Inflammatory macrophage (primary cell): Measurements from ENCODE around the gene KIAA1328.
"Not testable (repeated sequence)": the region's sequence is repeated elsewhere in the genome, so short reads cannot be mapped to it uniquely, and the experiment has no call there.

Source experiments
- DNase-seq, 2 donors: peaks; one replicate each; pipeline ENCODE4 v3.0.0-alpha.2; 2020 to 2022

The KIAA1328 gene

GRCh38 chr18:37160038-37160820 is 331.3 kb downstream of the KIAA1328 start:
- no peak for DNase-seq

DNA sequence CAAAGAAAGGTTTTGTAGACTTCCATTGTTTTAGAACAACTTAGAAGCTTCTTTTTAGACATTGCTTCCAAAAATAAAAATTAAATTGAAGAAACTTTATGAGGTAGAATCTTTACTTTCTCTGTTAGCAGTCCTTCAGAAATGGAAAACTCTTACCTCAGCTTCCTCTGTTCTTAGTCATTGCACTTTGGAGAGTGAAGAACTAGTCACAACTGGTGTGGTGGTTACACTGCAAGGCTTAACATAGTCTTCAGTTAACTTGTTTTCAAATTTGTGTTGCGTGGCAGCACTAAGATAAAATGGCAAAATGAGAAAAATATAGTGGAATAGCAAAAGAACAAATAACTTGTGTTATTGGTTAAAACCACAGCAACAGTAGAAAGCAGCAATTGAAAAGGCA is 332.6 kb downstream of the KIAA1328 start:
- DNase-seq: no peak

GRCh38 chr18:37162551-37162950 is 333.6 kb downstream of the KIAA1328 start:
- no peak for DNase-seq

DNA sequence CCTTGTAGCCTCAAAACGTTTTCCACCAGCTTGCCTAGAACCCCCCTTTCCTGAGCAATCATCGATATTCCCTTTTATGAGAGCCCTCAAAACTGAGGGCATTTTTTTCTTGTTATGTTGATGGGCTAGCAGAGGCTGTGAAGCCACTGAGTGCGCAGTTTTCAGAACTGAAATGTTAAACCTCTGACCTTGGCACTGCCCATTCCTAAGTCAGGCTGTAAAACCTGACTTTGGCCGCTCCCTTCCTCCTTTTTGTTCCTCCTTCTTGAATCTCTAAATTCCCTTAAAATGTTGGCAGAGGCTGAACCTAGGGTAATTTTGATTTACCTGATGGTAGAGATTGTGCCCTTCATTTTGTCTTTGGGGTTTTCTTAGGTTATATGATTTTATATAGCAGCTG is 334.2 kb downstream of the KIAA1328 start:
- no peak for DNase-seq

- DNase-seq: no peak
Observed at GRCh38 chr18:37166491-37166890, 337.6 kb downstream of the KIAA1328 start.

DNA sequence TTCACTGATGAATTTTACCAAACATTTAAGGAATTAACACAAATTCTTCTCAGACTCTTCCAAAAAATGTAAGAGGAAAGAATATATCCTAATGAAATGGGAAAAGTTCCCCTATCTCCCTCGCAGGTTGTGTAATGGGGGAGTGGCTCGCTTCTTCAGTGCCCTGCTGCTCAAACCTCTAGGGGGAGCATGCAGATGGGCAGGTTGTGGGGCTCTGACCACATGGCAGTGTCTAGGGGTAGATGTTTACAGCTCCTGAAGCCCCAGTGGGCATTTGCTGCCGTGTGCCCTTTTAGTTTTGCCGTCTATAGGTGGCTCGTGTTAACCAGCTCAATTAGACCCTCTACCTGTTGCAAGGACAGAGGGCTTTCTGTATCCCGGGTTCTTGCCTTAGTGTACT is 338.0 kb downstream of the KIAA1328 start:
- DNase-seq: not testable (repeated sequence)

GRCh38 chr18:37170984-37171383 is 342.1 kb downstream of the KIAA1328 start:
- DNase-seq: no peak

GRCh38 chr18:37173384-37173783 is 344.5 kb downstream of the KIAA1328 start:
- no peak for DNase-seq

DNA sequence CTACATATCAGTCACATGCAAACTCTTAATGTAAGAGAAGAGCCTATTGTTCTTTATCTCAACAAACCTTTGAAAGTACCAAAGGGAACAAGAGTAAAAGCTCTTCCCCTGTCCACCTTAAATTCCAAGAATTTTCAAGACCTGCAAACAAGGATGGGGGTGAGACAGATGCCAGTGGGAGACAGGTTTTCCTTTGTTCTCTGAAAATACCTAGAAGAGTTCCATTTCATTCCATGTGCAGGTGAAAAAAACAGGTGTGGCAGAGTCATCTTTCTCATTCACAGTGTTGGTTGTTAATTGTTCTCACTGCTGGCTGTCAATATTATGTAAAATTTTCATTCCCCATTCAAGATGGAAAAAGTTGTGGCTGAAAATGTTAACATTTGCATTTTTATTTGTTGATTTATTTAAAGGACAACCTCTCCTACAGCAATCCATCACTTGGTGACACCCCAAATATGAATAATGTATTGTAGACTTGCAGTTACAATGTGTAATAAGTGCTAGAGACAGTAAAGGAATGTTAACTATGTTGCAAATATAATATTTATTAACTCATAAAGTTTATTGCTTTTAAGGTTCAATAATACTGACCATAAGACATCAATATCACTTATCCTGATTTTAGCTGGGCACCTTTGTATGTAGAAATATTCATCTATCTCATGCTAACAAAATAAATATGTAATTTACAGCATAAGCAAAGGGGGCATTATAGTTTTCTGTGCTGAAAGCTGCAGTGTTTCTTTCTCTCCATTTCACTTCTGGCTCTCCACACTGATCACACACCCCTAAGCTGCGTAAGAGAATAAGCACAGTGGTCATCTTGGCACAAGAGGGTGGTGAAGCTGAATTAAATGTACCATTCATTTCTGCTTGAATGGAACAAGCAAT is 347.0 kb downstream of the KIAA1328 start:
- DNase-seq: no peak

DNA sequence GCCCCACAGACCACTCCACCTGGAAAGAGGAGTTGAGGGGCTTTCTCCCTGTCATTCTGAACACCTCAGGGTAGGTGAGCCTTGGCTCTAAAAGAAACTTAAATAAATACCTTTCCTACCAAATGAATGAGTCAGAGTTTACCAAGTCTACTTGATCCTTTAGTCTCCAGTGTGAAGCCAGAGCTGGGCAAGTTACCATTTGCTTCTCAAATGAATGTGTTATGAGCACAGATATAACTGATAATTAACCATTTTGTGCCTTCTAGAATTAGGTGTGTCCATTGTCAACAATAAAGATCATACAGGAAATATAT is 347.7 kb downstream of the KIAA1328 start:
- DNase-seq: no peak

DNA sequence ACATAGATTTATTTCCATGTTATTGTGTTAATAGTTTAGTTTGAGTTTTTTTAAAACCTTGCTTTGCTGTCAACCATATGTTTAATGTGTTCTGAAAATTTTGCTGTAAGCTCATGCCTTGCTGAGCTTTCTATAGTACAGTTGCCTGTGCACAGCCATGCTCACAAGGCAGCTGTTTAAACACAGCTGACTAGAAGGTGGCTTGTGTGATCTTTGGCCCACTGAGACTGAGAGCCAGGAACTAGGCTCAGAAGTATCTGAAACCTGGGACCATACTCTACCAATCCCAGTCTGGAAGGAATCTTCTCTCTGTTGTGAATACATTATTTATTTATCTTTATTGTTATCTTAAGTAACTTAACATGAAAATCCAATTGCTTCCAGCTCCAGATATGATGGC is 350.5 kb downstream of the KIAA1328 start:
- DNase-seq: no peak

DNA sequence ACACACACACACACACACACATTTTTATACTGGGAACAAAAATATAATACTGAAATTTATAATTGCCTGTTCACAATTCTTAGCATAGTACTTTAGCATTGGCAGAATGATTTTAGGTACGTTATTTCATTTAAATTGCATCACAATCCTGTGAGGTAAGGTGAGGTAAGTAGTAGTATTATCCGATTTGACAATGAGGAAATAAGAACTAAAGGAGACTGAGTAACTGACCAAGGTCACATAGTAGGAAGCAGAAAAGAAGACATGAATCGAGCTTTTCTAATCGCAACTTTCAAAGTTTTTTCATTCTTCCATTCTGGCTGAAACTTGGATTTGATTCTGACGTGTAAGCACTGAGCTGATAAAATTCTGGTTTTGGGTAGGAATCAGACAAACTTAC is 351.2 kb downstream of the KIAA1328 start:
- no peak for DNase-seq

DNA sequence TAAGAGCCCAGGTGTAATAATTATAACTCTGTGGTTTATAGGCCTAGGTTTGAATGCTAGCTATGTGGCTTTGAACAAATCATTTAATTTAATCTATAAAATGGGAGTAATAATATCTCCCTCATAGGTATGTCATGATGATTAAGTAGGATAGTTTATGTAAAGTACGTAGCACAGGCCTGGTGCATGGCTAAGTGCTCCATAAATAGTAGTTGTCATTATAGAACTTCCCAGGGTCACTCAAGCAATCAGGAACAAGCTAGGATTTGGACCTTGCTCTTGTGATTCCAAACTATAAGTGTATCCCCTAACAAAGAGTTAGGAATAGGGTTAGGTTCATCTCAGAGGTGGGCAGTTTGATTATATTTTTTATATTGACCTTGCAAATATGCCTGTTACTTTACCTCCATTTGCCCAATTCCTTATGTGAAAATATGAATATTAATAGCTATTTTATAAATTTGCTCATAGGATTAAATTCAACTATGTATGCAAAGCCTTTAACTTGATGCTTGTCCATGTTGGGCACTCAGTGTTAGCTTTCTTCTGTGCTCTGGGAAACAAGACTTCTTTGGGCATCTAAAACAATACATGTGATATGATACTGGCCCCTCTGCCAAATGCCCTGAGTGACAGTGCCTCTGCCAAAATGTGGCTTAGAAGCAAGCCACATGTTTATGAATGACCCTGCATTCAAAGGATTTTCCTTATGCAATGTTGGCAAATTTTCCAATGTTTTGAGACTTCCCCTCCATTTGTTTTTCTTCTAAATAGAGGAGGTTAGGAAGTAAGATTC is 353.6 kb downstream of the KIAA1328 start:
- no peak for DNase-seq

- no peak for DNase-seq
Observed at GRCh38 chr18:37184209-37184868, 355.4 kb downstream of the KIAA1328 start.

DNA sequence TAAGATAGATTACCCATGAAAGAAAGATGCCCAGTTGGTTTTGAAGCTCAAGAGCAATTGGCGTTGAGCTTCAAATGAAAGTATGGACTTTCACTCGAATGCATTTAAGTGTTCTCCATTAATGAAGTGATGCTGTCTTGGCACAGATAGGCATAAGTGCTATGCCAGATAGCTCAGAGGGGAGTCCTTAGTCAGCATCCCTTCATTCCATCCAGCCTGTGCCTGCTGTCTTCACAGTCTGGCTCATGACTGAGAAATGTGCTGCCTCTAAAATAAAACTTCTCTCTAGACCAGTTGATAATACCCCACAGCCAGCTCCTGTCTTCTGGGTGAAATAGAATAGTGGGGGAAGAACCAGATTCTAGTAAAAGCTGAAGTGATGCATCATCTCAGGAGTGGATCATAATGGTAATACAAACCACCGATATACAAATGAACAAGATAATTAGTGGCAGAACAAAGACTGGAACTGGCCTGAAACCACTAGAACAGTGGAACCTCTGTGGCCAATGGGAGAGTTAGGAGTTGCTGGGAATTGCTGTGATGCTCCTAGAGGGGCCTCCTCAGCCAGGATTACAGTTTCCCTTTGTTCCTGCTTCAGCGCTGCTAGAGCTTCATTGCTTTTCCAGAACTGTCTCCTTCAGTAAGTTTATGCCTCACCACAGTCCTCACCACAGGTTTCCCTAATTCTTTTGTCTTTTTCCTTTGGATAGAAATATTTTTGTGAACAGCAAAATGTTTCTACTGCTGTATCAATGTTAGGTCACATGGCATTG is 359.3 kb downstream of the KIAA1328 start:
- DNase-seq: no peak

GRCh38 chr18:37199741-37200140 is 370.8 kb downstream of the KIAA1328 start:
- DNase-seq: no peak

- no peak for DNase-seq
Observed at GRCh38 chr18:37207343-37207742, 378.4 kb downstream of the KIAA1328 start.

GRCh38 chr18:37210781-37211180 is 381.9 kb downstream of the KIAA1328 start:
- no peak for DNase-seq

DNA sequence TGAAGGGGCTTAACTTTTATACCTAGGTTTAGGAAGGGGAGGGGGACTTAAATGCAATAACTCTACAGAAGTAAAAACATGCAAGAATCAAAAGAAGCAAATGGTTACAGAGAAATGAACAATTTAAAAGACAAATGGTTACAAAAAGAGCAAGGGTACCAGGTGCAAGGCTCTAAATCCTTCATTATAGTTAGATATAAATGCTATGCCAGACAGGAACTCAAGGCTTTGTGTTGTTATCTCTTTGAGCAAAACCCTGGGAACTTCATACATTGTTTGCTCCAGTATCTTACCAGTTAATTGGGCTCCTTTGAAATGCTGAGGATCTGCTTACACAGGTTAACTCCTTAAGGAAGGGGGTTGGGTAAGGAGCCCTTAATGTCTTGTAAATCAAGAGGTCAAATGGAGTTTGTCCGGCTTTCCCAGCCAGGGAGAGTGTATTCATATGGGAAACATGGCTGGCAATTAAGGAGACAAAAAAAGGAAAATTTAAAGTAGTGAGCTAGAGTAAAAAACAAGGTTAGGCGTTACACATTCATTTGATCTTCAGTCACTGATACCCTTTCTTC is 389.2 kb downstream of the KIAA1328 start:
- no peak for DNase-seq

DNA sequence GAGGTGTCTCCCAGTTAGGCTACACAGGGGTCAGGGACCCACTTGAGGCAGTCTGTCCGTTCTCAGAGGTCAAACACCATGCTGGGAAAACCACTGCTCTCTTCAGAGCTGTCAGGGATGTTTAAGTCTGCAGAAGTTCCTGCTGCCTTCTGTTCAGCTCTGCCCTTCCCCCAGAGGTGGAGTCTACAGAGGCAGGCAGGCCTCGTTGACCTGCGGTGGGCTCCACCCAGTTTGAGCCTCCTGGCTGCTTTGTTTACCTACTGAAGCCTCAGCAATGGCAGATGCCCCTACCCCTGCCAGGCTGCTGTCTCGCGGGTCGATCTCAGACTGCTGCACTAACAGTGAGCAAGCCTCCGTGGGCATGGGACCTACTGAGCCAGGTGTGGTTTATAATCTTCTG is 390.3 kb downstream of the KIAA1328 start:
- no peak for DNase-seq

GRCh38 chr18:37222354-37222998 is 393.5 kb downstream of the KIAA1328 start:
- DNase-seq: no peak
